ENCODE data around the gene CEP164. TPM values are rescaled to one million over a fixed set of nuclear protein-coding genes. Genes with fewer than 3 reads are reported as not detected.

Gene CEP164
- total and polyA plus RNA-seq, 9 of the 15 experiments (the other 6 are each of a cell fraction or from before 2014, with no cell fraction given): 2.1 to 16.5 (median 10.4) TPM

DNA sequence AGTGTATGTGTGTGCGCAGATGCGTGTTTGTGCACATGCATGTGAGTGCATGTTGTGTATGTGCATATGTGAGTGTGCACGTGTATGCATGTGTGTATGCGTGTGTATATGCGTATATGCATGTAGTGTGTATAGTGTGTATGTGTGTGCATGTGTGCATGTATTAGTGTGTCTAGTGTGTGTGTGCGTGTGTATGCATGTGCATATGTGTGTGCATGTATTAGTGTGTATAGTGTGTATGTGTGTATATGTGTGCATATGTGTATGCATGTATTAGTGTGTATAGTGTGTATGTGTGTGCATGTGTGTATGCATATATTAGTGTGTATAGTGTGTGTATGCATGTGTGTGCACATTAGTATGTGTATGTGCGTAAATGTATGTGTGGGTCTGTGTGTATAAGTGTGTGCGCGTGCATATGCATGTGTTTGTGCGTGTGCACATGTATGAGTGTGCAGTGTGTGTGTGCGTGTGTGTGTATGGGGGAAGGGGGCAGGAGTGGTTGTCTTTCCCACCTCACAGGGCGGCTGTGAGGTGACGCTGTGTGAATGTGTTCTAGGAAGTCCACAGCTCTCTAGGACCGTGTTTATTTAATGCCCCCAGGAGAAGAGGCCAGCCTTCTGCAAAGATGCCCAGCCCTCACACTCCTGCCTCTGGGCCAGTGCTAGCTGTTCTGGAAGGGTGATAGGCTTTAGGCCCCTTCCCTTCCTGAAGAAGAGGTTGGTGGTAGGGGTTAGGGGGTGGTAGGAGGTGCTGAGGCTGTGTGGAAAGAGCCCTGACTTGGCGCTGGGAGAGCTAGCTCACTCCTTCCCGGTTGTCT is 114.6 kb downstream of the CEP164 start:
- Histone ChIP-seq H3K9ac (ENCODE audit: insufficient read depth in 1 of 2, low read depth in 2 of 2, low read length in 2 of 2) (no peak overlapping the region; a peak in 1 of 4 replicates), H3K79me2 (ENCODE audit: control insufficient read depth, insufficient read depth, low read length) (no peaks in the 10 kb centered on the region), H3K4me2 (ENCODE audit: insufficient read depth, low read length) (no peak overlapping the region), H3K27ac (ENCODE audit: extremely low read depth, low read depth, low read length) (no peak overlapping the region), H3K9me1 (ENCODE audit: control insufficient read depth, insufficient read depth, low read length) (no peaks in the 10 kb centered on the region), H3K4me3 (no peak overlapping the region), H2AFZ (ENCODE audit: low read depth, low read length) (no peak overlapping the region), H3K27me3 (ENCODE audit: control insufficient read depth in 2 of 2, insufficient read depth in 2 of 2, low read length in 2 of 2) (peaks cover 21 to 75% of the 10 kb centered on the region in 2 experiments; a peak in 4 of 5 replicates), H4K20me1 (replicated peaks; ENCODE audit: control insufficient read depth, insufficient read depth, low read length) (peaks cover 4% of the 10 kb centered on the region), H3K9me3 (replicated peaks; ENCODE audit: control insufficient read depth, insufficient read depth, low read depth, low read length) (no peaks in the 10 kb centered on the region; the same call in 1 of the 2 replicates), H3K4me1 (replicated peaks in 1 of 2; ENCODE audit: control insufficient read depth in 2 of 2, insufficient read depth in 2 of 2, low read length in 2 of 2) (peaks cover 0 to 14% of the 10 kb centered on the region in 2 experiments; a peak in 2 of 5 replicates), H3K36me3 (ENCODE audit: control insufficient read depth, insufficient read depth, low read length) (no peaks in the 10 kb centered on the region)
- no TSS peak for BruUV-seq (replicated peaks)
- ChIA-PET CTCF (ENCODE audit: low intra/inter-chr PET ratio) (no interaction called here), POLR2A (interaction anchor here (0.5 to 0.7 kb wide), 2 partner anchors 68 to 1613 kb away, joined by 3 read pairs; no protein-coding TSS in a partner anchor)
- in situ Hi-C loops (cut with MboI): loop anchor here (10.0 kb wide), 1 partner anchor 363 kb away; no protein-coding TSS in a partner anchor
- ATAC-seq (no peak), FAIRE-seq (no peak), DNase-seq (ENCODE audit: extremely low read depth in 1 of 4, low spot score in 3 of 4) (no peak)
- 27% methylated on average over 16 of the region's 16 CpGs for WGBS (ENCODE audit: insufficient coverage, low coverage, missing lambda C conversion rate)
- intact Hi-C loops (cut with micrococcal nuclease): loop anchor here (5.0 kb wide), 1 partner anchor 365 kb away; no protein-coding TSS in a partner anchor
- no peak for TF ChIP-seq MTA3 (IDR thresholded peaks at IDR 0.05; ENCODE audit: borderline replicate concordance)
- no peak for TF ChIP-seq ZNF717 (CRISPR knock-in tag; IDR thresholded peaks at IDR 0.05)
- no peak for TF ChIP-seq SRSF7 (optimal IDR thresholded peaks at IDR 0.05; ENCODE audit: low read depth, low read length)
- TF ChIP-seq TCFL5 (CRISPR knock-in tag; conservative IDR thresholded peaks at IDR 0.05): no peak
- TF ChIP-seq FOXJ2 (tag; IDR thresholded peaks at IDR 0.05): no peak
- TF ChIP-seq, protein P1, sequence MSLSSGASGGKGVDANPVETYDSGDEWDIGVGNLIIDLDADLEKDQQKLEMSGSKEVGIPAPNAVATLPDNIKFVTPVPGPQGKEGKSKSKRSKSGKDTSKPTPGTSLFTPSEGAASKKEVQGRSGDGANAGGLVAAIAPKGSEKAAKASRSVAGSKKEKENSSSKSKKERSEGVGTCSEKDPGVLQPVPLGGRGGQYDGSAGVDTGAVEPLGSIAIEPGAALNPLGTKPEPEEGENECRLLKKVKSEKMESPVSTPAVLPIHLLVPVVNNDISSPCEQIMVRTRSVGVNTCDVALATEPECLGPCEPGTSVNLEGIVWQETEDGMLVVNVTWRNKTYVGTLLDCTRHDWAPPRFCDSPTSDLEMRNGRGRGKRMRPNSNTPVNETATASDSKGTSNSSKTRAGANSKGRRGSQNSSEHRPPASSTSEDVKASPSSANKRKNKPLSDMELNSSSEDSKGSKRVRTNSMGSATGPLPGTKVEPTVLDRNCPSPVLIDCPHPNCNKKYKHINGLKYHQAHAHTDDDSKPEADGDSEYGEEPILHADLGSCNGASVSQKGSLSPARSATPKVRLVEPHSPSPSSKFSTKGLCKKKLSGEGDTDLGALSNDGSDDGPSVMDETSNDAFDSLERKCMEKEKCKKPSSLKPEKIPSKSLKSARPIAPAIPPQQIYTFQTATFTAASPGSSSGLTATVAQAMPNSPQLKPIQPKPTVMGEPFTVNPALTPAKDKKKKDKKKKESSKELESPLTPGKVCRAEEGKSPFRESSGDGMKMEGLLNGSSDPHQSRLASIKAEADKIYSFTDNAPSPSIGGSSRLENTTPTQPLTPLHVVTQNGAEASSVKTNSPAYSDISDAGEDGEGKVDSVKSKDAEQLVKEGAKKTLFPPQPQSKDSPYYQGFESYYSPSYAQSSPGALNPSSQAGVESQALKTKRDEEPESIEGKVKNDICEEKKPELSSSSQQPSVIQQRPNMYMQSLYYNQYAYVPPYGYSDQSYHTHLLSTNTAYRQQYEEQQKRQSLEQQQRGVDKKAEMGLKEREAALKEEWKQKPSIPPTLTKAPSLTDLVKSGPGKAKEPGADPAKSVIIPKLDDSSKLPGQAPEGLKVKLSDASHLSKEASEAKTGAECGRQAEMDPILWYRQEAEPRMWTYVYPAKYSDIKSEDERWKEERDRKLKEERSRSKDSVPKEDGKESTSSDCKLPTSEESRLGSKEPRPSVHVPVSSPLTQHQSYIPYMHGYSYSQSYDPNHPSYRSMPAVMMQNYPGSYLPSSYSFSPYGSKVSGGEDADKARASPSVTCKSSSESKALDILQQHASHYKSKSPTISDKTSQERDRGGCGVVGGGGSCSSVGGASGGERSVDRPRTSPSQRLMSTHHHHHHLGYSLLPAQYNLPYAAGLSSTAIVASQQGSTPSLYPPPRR (CRISPR knock-in tag; IDR thresholded peaks at IDR 0.05; ENCODE audit: borderline replicate concordance): no peak
- TF ChIP-seq EWSR1 (IDR thresholded peaks at IDR 0.05; ENCODE audit: borderline replicate concordance, low read depth, partially characterized antibody): no peak
- TF ChIP-seq, protein P2, sequence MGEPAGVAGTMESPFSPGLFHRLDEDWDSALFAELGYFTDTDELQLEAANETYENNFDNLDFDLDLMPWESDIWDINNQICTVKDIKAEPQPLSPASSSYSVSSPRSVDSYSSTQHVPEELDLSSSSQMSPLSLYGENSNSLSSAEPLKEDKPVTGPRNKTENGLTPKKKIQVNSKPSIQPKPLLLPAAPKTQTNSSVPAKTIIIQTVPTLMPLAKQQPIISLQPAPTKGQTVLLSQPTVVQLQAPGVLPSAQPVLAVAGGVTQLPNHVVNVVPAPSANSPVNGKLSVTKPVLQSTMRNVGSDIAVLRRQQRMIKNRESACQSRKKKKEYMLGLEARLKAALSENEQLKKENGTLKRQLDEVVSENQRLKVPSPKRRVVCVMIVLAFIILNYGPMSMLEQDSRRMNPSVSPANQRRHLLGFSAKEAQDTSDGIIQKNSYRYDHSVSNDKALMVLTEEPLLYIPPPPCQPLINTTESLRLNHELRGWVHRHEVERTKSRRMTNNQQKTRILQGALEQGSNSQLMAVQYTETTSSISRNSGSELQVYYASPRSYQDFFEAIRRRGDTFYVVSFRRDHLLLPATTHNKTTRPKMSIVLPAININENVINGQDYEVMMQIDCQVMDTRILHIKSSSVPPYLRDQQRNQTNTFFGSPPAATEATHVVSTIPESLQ (CRISPR knock-in tag; IDR thresholded peaks at IDR 0.05): no peak
- TF ChIP-seq, protein P3, sequence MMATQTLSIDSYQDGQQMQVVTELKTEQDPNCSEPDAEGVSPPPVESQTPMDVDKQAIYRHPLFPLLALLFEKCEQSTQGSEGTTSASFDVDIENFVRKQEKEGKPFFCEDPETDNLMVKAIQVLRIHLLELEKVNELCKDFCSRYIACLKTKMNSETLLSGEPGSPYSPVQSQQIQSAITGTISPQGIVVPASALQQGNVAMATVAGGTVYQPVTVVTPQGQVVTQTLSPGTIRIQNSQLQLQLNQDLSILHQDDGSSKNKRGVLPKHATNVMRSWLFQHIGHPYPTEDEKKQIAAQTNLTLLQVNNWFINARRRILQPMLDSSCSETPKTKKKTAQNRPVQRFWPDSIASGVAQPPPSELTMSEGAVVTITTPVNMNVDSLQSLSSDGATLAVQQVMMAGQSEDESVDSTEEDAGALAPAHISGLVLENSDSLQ (IDR thresholded peaks at IDR 0.05): no peak
- TF ChIP-seq, protein P4, sequence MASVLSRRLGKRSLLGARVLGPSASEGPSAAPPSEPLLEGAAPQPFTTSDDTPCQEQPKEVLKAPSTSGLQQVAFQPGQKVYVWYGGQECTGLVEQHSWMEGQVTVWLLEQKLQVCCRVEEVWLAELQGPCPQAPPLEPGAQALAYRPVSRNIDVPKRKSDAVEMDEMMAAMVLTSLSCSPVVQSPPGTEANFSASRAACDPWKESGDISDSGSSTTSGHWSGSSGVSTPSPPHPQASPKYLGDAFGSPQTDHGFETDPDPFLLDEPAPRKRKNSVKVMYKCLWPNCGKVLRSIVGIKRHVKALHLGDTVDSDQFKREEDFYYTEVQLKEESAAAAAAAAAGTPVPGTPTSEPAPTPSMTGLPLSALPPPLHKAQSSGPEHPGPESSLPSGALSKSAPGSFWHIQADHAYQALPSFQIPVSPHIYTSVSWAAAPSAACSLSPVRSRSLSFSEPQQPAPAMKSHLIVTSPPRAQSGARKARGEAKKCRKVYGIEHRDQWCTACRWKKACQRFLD (CRISPR knock-in tag; IDR thresholded peaks at IDR 0.05): no peak
- TF ChIP-seq HSF4 (CRISPR knock-in tag; IDR thresholded peaks at IDR 0.05; ENCODE audit: borderline replicate concordance): no peak
